SU-DHL-6 (cell line): ENCODE measurements around the gene ATP9B.

Source experiments
- H2AFZ ChIP-seq: fragments of 200-600 bp; sonication (generic); 2 replicates; pipeline ENCODE4 v1.6.1; 2014; ENCODE audit warnings: low read depth, mild to moderate bottlenecking, moderate library complexity, mixed read lengths, antibody characterized with exemption, low read length; ENCODE audit not compliant: severe bottlenecking
- H3F3A ChIP-seq: fragments of 200-600 bp; shearing (Covaris generic); 2 replicates; pipeline ENCODE4 v1.6.0; 2016; ENCODE audit warnings: antibody characterized with exemption, mild to moderate bottlenecking; ENCODE audit not compliant: insufficient read depth
- H3K27ac ChIP-seq: fragments of 200-600 bp; sonication (generic); 2 replicates; pipeline ENCODE4 v1.5.1; 2016; ENCODE audit warnings: low read depth, mild to moderate bottlenecking, low read length, moderate library complexity, mixed read lengths
- H3K27me3 ChIP-seq: fragments of 200-600 bp; sonication (generic), shearing (Covaris generic); 2 replicates; pipeline ENCODE4 v1.6.0; 2014; ENCODE audit warnings: mild to moderate bottlenecking, low read length
- H3K36me3 ChIP-seq: fragments of 200-600 bp; sonication (generic); 2 replicates; pipeline ENCODE4 v1.6.1; 2014; ENCODE audit warnings: mild to moderate bottlenecking, low read length, mixed read lengths
- H3K4me2 ChIP-seq: fragments of 300-600, 200-600 bp; shearing (Covaris generic), sonication (generic); 2 replicates; pipeline ENCODE4 v1.6.0; 2014; ENCODE audit warnings: low read length, low read depth, mild to moderate bottlenecking; ENCODE audit not compliant: poor library complexity, severe bottlenecking
- H3K4me3 ChIP-seq: fragments of 200-600 bp; sonication (generic); 2 replicates; pipeline ENCODE4 v1.5.1; 2014; ENCODE audit warnings: antibody characterized with exemption, low read length, mild to moderate bottlenecking, mixed read lengths; ENCODE audit not compliant: insufficient read depth, poor library complexity, severe bottlenecking
- H3K79me2 ChIP-seq: fragments of 200-600 bp; sonication (generic); 2 replicates; pipeline ENCODE4 v1.6.1; 2014; ENCODE audit warnings: mild to moderate bottlenecking, low read length, moderate library complexity; ENCODE audit not compliant: insufficient read depth
- H3K9ac ChIP-seq: fragments of 200-600 bp; sonication (generic); 2 replicates; pipeline ENCODE4 v1.7.0; 2014; ENCODE audit warnings: mild to moderate bottlenecking, low read length
- H3K9me2 ChIP-seq: fragments of 200-600 bp; sonication (generic); replicated peaks from 2 replicates; pipeline ENCODE4 v1.6.1; 2014; ENCODE audit warnings: low read length; ENCODE audit not compliant: insufficient read depth
- H3K9me3 ChIP-seq: fragments of 200-600 bp; sonication (generic); 2 replicates; pipeline ENCODE4 v1.6.1; 2014; ENCODE audit warnings: low read length, mixed read lengths; ENCODE audit not compliant: insufficient read depth
- H4K20me1 ChIP-seq: fragments of 200-600 bp; sonication (generic); 2 replicates; pipeline ENCODE4 v1.6.1; 2014; ENCODE audit warnings: low read depth, mild to moderate bottlenecking, antibody characterized with exemption, low read length, moderate library complexity, mixed read lengths
- CTCF ChIP-seq: fragments of 200-600 bp; sonication (generic); IDR thresholded peaks from one replicate; pipeline ENCODE4 v1.5.1; 2017; ENCODE audit warnings: antibody characterized with exemption, mild to moderate bottlenecking, low read length, moderate library complexity; ENCODE audit not compliant: insufficient read depth, poor library complexity, severe bottlenecking
- EZH2phosphoT487 ChIP-seq: fragments of 200-600 bp; sonication (generic), shearing (Covaris generic); conservative IDR thresholded peaks from 2 replicates; pipeline ENCODE4 v1.6.1; 2018; ENCODE audit warnings: mild to moderate bottlenecking, antibody characterized with exemption, low read length, moderate library complexity, mixed read lengths

ATP9B gene

GRCh38 chr18:79309614-79310358 is 240.6 kb downstream of the ATP9B start:
- no peak overlapping the region for H3K4me2 ChIP-seq
- no peak overlapping the region for H3K9ac ChIP-seq
- no peaks in the 10 kb centered on the region for H3F3A ChIP-seq
- no peaks in the 10 kb centered on the region for H3K9me3 ChIP-seq
- no peaks in the 10 kb centered on the region for H4K20me1 ChIP-seq
- H3K36me3 ChIP-seq = no peaks in the 10 kb centered on the region
- no peaks in the 10 kb centered on the region for H3K27me3 ChIP-seq
- H3K4me3 ChIP-seq = no peak overlapping the region
- TF ChIP-seq CTCF (no peak), EZH2phosphoT487 (no peak)
- no peaks in the 10 kb centered on the region for H3K79me2 ChIP-seq
- H3K9me2 ChIP-seq = no peaks in the 10 kb centered on the region
- no peak overlapping the region for H2AFZ ChIP-seq
- no peak overlapping the region for H3K27ac ChIP-seq

- no peaks in the 10 kb centered on the region for H3K9me3 ChIP-seq
- no peaks in the 10 kb centered on the region for H3K9me2 ChIP-seq
- no peaks in the 10 kb centered on the region for H3F3A ChIP-seq
- no peak overlapping the region for H3K9ac ChIP-seq
- TF ChIP-seq CTCF = no peak
- TF ChIP-seq EZH2phosphoT487 = no peak
- no peak overlapping the region for H3K4me3 ChIP-seq
- H3K4me2 ChIP-seq = no peak overlapping the region
- H4K20me1 ChIP-seq = no peaks in the 10 kb centered on the region
- no peaks in the 10 kb centered on the region for H3K27me3 ChIP-seq
- no peaks in the 10 kb centered on the region for H3K79me2 ChIP-seq
- H3K27ac ChIP-seq = no peak overlapping the region
- no peak overlapping the region for H2AFZ ChIP-seq
- H3K36me3 ChIP-seq = no peaks in the 10 kb centered on the region
Measured at GRCh38 chr18:79314838-79315388, 245.7 kb downstream of the ATP9B start.

GRCh38 chr18:79315596-79315995 is 246.4 kb downstream of the ATP9B start:
- Histone ChIP-seq H3K4me2 (no peak overlapping the region), H3F3A (no peaks in the 10 kb centered on the region), H3K27ac (no peak overlapping the region), H3K36me3 (no peaks in the 10 kb centered on the region), H3K4me3 (no peak overlapping the region), H3K9me2 (no peaks in the 10 kb centered on the region), H3K27me3 (no peaks in the 10 kb centered on the region), H2AFZ (no peak overlapping the region), H3K79me2 (no peaks in the 10 kb centered on the region), H3K9me3 (no peaks in the 10 kb centered on the region), H4K20me1 (no peaks in the 10 kb centered on the region), H3K9ac (no peak overlapping the region)
- TF ChIP-seq CTCF = no peak
- TF ChIP-seq EZH2phosphoT487 = no peak
